GM10248 (cell line): Measurements from ENCODE around the gene TMEM126A.
"Not testable (repeated sequence)": the region's sequence is repeated elsewhere in the genome, so short reads cannot be mapped to it uniquely, and the experiment has no call there.

Experiments
- CTCF ChIA-PET: fragments of 300-600 bp; sonication (Branson Sonifier 250); formaldehyde crosslinking; extraction: SDS; loops from one replicate; lab custom pipeline; 2021; ENCODE audit warnings: antibody characterized with exemption; lab: Yijun Ruan, JAX
- POLR2A ChIA-PET: fragments of 350-650 bp; sonication (Branson Sonifier 250); formaldehyde crosslinking; extraction: SDS; loops from one replicate; lab custom pipeline; 2020; ENCODE audit warnings: antibody characterized with exemption; lab: Yijun Ruan, JAX
- DNase-seq: peaks from one replicate; pipeline ENCODE4 v3.0.0; 2012; ENCODE audit errors: extremely low spot score
- TF ChIP-seq, protein P1 (sequence below): IDR thresholded peaks from 2 replicates; pipeline ENCODE4 v1.5.1; 2012; ENCODE audit warnings: mild to moderate bottlenecking, low read depth; ENCODE audit errors: extremely low read depth, missing control alignments, control extremely low read depth

TMEM126A gene

DNA sequence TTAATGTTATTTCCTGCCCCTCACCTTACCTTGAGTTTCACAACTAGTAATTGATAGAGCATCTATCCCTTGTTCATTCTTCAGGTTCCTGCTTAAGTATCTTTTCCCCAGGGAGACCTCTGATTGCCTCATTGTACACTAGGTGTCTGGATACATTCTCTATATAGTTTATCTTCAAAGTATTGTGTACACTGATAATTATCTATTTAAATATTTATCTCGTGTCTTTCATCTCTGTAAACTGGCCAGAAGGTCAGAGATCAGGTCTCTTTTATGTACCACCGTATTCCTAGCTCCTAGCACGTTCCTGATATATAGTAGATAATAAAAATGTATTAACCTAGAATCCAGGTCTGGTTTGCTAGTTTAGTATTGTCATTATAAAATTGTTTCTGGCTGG lies 13.0 kb upstream of the TMEM126A start:
- CTCF ChIA-PET = no interaction called here
- DNase-seq = no peak
- POLR2A ChIA-PET = no interaction called here
- TF ChIP-seq, protein P1, sequence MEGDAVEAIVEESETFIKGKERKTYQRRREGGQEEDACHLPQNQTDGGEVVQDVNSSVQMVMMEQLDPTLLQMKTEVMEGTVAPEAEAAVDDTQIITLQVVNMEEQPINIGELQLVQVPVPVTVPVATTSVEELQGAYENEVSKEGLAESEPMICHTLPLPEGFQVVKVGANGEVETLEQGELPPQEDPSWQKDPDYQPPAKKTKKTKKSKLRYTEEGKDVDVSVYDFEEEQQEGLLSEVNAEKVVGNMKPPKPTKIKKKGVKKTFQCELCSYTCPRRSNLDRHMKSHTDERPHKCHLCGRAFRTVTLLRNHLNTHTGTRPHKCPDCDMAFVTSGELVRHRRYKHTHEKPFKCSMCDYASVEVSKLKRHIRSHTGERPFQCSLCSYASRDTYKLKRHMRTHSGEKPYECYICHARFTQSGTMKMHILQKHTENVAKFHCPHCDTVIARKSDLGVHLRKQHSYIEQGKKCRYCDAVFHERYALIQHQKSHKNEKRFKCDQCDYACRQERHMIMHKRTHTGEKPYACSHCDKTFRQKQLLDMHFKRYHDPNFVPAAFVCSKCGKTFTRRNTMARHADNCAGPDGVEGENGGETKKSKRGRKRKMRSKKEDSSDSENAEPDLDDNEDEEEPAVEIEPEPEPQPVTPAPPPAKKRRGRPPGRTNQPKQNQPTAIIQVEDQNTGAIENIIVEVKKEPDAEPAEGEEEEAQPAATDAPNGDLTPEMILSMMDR = no peak

DNA sequence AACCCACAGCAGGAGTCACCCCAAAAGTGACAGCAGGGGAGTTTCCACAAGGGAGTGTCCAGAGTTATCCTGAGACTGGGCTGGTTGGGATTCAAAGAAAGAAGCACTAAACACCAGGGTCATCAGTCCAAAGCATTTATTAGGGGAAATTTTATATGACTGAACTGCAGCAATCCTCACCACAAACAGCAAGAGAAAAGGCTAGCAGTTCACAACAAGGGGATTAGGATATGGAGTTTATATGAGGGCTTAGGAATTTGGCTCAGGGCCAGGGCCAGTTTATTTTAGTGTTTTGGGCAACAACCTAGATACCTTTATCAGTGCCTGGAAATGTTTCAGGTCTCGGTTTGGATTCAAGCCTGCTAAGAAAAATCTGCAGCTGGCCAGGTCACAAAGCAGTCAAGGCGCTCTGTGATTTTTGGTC lies 4.6 kb upstream of the TMEM126A start:
- ChIA-PET POLR2A (no interaction called here), CTCF (no interaction called here)

GRCh38 chr11:85647078-85647477 lies 689 bp upstream of the TMEM126A start:
- DNase-seq = no peak
- ChIA-PET CTCF (interaction anchor here (1.0 to 3.8 kb wide), 6 partner anchors 10 to 208 kb away, joined by 3 to 27 read pairs (median 6); partner anchors contain the start of genes CCDC83 and CREBZF), POLR2A (interaction anchor here (1.1 to 1.7 kb wide), 4 partner anchors 9 to 19 kb away, joined by 3 to 11 read pairs (median 8); partner anchors contain the start of genes CREBZF and TMEM126B)
- TF ChIP-seq, protein P1 = no peak

More for the DNA sequence above, 4.6 kb upstream of the TMEM126A start:
- no peak for DNase-seq
- TF ChIP-seq, protein P1 = no peak

DNA sequence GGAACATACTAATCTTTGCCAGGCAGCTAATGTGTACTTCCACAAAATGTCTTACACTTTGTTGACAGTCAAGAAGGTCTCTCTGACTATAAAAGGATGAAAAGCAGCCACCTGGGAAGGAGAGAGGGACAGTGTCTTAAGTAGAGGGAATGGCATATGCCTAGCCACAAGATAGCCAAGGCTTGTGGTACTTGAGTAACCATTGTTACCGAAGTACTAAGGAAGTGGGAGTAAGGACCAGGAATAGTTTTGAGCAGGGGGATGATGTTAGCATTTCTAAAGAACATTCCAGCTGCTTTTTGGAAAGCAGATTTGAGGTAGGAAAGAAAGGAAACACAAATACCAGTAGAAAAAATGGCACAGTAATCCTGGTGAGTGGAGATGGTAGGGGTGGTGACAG lies 3.4 kb downstream of the TMEM126A start:
- ChIA-PET POLR2A (no interaction called here), CTCF (no interaction called here)
- DNase-seq = no peak
- TF ChIP-seq, protein P1 = no peak

GRCh38 chr11:85652786-85653447 lies 5.2 kb downstream of the TMEM126A start:
- ChIA-PET POLR2A (interaction anchor here (2.1 kb wide), 1 partner anchor 24 kb away, joined by 6 read pairs; the partner anchor contains the start of gene TMEM126B), CTCF (interaction anchor here (1.4 to 2.1 kb wide), 2 partner anchors 10 to 12 kb away, joined by 6 to 7 read pairs; partner anchors contain the start of gene CREBZF)
- no peak for DNase-seq
- TF ChIP-seq, protein P1 = no peak

DNA sequence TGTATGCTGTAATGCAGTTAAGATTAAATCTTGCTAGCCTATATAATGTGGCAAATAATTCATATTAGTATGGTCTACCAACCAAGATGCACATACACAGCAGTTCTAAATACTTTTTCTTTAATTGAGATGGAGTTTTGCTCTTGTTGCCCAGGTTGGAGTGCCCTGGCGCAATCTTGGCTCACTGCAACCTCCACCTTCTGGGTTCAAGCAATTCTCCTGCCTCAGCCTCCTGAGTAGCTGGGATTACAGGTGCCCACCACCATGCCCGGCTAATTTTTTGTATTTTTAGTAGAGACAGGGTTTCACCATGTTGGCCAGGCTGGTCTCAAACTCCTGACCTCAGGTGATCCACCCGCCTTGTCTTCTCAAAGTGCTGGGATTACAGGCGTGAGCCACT lies 6.6 kb downstream of the TMEM126A start:
- ChIA-PET POLR2A (interaction anchor here (2.1 kb wide), 1 partner anchor 26 kb away, joined by 6 read pairs; the partner anchor contains the start of gene TMEM126B), CTCF (interaction anchor here (0.5 to 2.1 kb wide), 3 partner anchors 9 to 10 kb away, joined by 3 to 7 read pairs (median 6); partner anchors contain the start of gene CREBZF)
- not testable (repeated sequence) for DNase-seq

DNA sequence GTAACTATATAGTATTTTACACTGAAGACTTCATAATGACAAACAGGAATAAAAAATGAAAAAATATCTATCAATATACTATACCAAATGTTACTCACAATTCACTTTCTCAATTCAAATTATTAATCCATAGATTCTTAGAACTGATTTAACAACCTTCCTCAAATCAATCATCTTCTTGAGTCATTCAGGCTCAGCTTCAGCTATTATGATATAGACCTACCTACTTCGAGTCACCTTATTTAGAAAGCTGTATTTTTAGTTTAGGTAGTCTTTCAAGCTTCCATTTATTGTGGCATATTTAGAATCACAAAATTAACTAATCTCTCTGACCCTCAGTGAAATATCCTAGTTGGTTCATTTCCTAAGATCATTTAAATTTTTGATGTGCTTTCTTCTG lies 9.0 kb downstream of the TMEM126A start:
- ChIA-PET CTCF (no interaction called here), POLR2A (no interaction called here)
- TF ChIP-seq, protein P1 = no peak
- DNase-seq = no peak
